GM12878 (cell line): Measurements from ENCODE around the gene RALGAPA1. TPM values are rescaled to one million over a fixed set of nuclear protein-coding genes. Genes with fewer than 3 reads are reported as not detected.
"Not testable (repeated sequence)": the region's sequence is repeated elsewhere in the genome, so short reads cannot be mapped to it uniquely, and the experiment has no call there.

ENCODE experiments used
- ATAC-seq: fragments of 200-7000 bp; cut with Tn5 transposase; 3 replicates; pipeline ENCODE4 v1.9.1; 2020; ENCODE audit warnings: mild to moderate bottlenecking, moderate library complexity
- BruUV-seq: library from RNA; stranded (reverse); fragments of 400-500 nt; replicated peaks from 2 replicates; lab custom pipeline; 2021; lab: Mats Ljungman, UMichigan
- CTCF ChIA-PET: fragments of 300-600 bp; sonication (Branson Sonifier 250); formaldehyde crosslinking; extraction: SDS; loops from one replicate; lab custom pipeline; 2021; ENCODE audit warnings: inconsistent platforms; lab: Yijun Ruan, JAX
- POLR2A ChIA-PET: fragments of 350-600 bp; formaldehyde crosslinking; extraction: SDS; loops from one replicate; lab custom pipeline; 2021; ENCODE audit warnings: inconsistent platforms; lab: Charles Lee
- RAD21 ChIA-PET: fragments of 300-600 bp; sonication (Branson Sonifier 250); formaldehyde crosslinking; loops from one replicate; lab custom pipeline; 2023; ENCODE audit warnings: antibody characterized with exemption; ENCODE audit not compliant: unreplicated experiment; lab: Charles Lee
- SMC1A ChIA-PET: fragments of 300-600 bp; sonication (Branson Sonifier 250); formaldehyde crosslinking; loops from one replicate; lab custom pipeline; 2023; ENCODE audit not compliant: unreplicated experiment, uncharacterized antibody; lab: Charles Lee
- DNase-seq: peaks from one replicate; pipeline ENCODE4 v3.0.0-alpha.2; 2011; ENCODE audit warnings: low read depth, low spot score
- FAIRE-seq: peaks from 3 replicates; lab custom pipeline; 2011; peaks lifted over from hg19 to GRCh38; lab: Jason Lieb, UNC
- H2AFZ ChIP-seq: 2 replicates; pipeline ENCODE4 v1.6.0; 2011; ENCODE audit warnings: low read depth, low read length, control low read depth; ENCODE audit not compliant: control insufficient read depth
- H3K27ac ChIP-seq: 2 replicates; pipeline ENCODE4 v1.5.1; 2011; ENCODE audit warnings: control low read depth; ENCODE audit not compliant: control insufficient read depth, insufficient read depth
- H3K27me3 ChIP-seq, 2 experiments: replicated peaks in 1 of 2; 2 replicates each; pipeline versions ENCODE4 v1.6.0 to v1.6.1; 2011; ENCODE audit warnings: low read length in 1 of 2; ENCODE audit not compliant: control insufficient read depth in 2 of 2, insufficient read depth in 2 of 2
- H3K36me3 ChIP-seq, 2 experiments: 2 replicates each; pipeline ENCODE4 v1.5.1; 2011; ENCODE audit warnings: low read length in 1 of 2; ENCODE audit not compliant: control insufficient read depth in 2 of 2, insufficient read depth in 2 of 2
- H3K4me1 ChIP-seq: 2 replicates; pipeline ENCODE4 v1.6.1; 2011; ENCODE audit warnings: mild to moderate bottlenecking, low read length, moderate library complexity, mixed read lengths; ENCODE audit not compliant: control insufficient read depth, insufficient read depth
- H3K4me2 ChIP-seq: 2 replicates; pipeline ENCODE4 v1.6.0; 2011; ENCODE audit warnings: control low read depth; ENCODE audit not compliant: control insufficient read depth, insufficient read depth
- H3K4me3 ChIP-seq: fragments of 200-600 bp; sonication (generic); 2 replicates; pipeline ENCODE4 v1.5.1; 2016
- H3K79me2 ChIP-seq: 2 replicates; pipeline ENCODE4 v1.6.0; 2011; ENCODE audit warnings: low read length; ENCODE audit not compliant: control insufficient read depth, insufficient read depth
- H3K9ac ChIP-seq: 2 replicates; pipeline ENCODE4 v1.8.0; 2011; ENCODE audit warnings: low read length, control low read depth, mixed read lengths; ENCODE audit not compliant: control insufficient read depth, insufficient read depth
- H3K9me3 ChIP-seq: replicated peaks from 3 replicates; pipeline ENCODE4 v1.5.1; 2011; ENCODE audit warnings: mild to moderate bottlenecking, low read length; ENCODE audit not compliant: control insufficient read depth, insufficient read depth
- H4K20me1 ChIP-seq: 2 replicates; pipeline ENCODE4 v1.6.0; 2011; ENCODE audit not compliant: control insufficient read depth, insufficient read depth
- HDAC6 ChIP-seq: fragments of 200-600 bp; sonication (generic); IDR thresholded peaks from one replicate; pipeline ENCODE4 v1.8.0; 2017; ENCODE audit warnings: antibody characterized with exemption; ENCODE audit not compliant: unreplicated experiment
- HDGF ChIP-seq: fragments of 450-650 bp; IDR thresholded peaks from 2 replicates; pipeline ENCODE4 v1.6.1; 2016; ENCODE audit warnings: antibody characterized with exemption
- RBBP5 ChIP-seq: fragments of 200-600 bp; sonication (generic); conservative IDR thresholded peaks from 2 replicates; pipeline ENCODE4 v1.6.1; 2016
- SMARCA5 ChIP-seq: fragments of 450-650 bp; IDR thresholded peaks from 2 replicates; pipeline ENCODE4 v1.6.1; 2017; ENCODE audit warnings: mild to moderate bottlenecking
- SUZ12 ChIP-seq: fragments of 200-600 bp; sonication (generic); IDR thresholded peaks from one replicate; pipeline ENCODE4 v1.6.1; 2018; ENCODE audit warnings: antibody characterized with exemption, mild to moderate bottlenecking; ENCODE audit not compliant: unreplicated experiment
- ZSCAN29 ChIP-seq: fragments of 450-650 bp; IDR thresholded peaks from 2 replicates; pipeline ENCODE4 v1.6.1; 2017; ENCODE audit warnings: mild to moderate bottlenecking, moderate library complexity
- WGBS: methylation state at CpG from one replicate; pipeline ENCODE4 v1.1.6; 2016; ENCODE audit warnings: low lambda C conversion rate; ENCODE audit not compliant: insufficient replicate concordance, insufficient coverage; ENCODE audit errors: missing lambda C conversion rate; 5-methylcytosine and 5-hydroxymethylcytosine counted together
- in situ Hi-C: fragments of 300-500 bp; cut with MboI; formaldehyde crosslinking; loops from 9 replicates; pipeline ENCODE4 v1.14.3; 2018; ENCODE audit warnings: mixed read lengths
- intact Hi-C: fragments of 100-400 bp; cut with micrococcal nuclease; formaldehyde crosslinking; loops from one replicate; pipeline ENCODE4 v1.14.2; 2022; ENCODE audit not compliant: unreplicated experiment
- polyA plus RNA-seq, 11 experiments: library from polyadenylated mRNA; depleted of rRNA in 4 of 11; unstranded in 6 of 11; stranded (reverse) in 5 of 11; fragments of >200 nt; fragmentation: Nextera tagmentation in 4 of 11; fragmentation: Illumina TruSeq in 1 of 11; extraction: Ambion mirVana in 4 of 11; extraction: Trizol in 1 of 11; gene quantifications; 1 replicate in 1 of 11; 2 replicates in 10 of 11; pipeline versions ENCODE4 v1.2.1 to v1.2.3, GENCODE V29; 2011 to 2016; ENCODE audit warnings: inconsistent platforms in 2 of 11, missing spikeins in 2 of 11, low read depth in 1 of 11
- total RNA-seq, 4 experiments: library from RNA; depleted of rRNA in 3 of 4; stranded (reverse); fragments of >200 nt in 3 of 4; fragmentation: Illumina TruSeq in 1 of 4; extraction: Trizol in 1 of 4; gene quantifications; 2 replicates each; pipeline versions ENCODE4 v1.2.1 to v1.2.3, GENCODE V29; 2013 to 2021
- TF ChIP-seq, protein P1 (sequence below): fragments of 450-650 bp; IDR thresholded peaks from 2 replicates; pipeline ENCODE4 v1.6.1; 2016; ENCODE audit warnings: mild to moderate bottlenecking, moderate library complexity, borderline replicate concordance
- TF ChIP-seq, protein P2 (sequence below): fragments of 450-650 bp; IDR thresholded peaks from 2 replicates; pipeline ENCODE4 v1.6.1; 2016; ENCODE audit warnings: mild to moderate bottlenecking

RALGAPA1 gene
- total and polyA plus RNA-seq, 10 of the 15 experiments (the other 5 are each of a cell fraction or from before 2014, with no cell fraction given): 5.6 to 26.7 (median 14.7) TPM

DNA sequence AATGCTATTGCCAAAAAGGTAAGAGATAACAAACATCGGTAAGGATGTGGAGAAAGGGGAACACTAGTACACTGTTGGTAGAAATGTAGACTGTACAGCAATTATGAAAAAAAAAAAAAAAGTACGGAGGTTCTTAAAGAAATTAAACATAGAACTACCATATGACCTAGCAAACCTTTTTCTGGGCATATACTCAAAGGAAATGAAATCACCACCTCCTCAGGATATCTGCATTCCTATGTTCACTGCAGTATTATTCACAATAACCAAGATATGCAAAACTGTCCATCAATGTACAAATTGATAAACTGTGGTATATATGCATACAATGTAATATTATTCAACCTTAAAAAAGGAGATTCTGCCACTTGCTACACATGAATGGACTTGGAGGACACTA lies 214.5 kb downstream of the RALGAPA1 start (continued):
- TF ChIP-seq HDAC6: no peak
- TF ChIP-seq SUZ12: no peak
- TF ChIP-seq SMARCA5: no peak
- TF ChIP-seq, protein P1, sequence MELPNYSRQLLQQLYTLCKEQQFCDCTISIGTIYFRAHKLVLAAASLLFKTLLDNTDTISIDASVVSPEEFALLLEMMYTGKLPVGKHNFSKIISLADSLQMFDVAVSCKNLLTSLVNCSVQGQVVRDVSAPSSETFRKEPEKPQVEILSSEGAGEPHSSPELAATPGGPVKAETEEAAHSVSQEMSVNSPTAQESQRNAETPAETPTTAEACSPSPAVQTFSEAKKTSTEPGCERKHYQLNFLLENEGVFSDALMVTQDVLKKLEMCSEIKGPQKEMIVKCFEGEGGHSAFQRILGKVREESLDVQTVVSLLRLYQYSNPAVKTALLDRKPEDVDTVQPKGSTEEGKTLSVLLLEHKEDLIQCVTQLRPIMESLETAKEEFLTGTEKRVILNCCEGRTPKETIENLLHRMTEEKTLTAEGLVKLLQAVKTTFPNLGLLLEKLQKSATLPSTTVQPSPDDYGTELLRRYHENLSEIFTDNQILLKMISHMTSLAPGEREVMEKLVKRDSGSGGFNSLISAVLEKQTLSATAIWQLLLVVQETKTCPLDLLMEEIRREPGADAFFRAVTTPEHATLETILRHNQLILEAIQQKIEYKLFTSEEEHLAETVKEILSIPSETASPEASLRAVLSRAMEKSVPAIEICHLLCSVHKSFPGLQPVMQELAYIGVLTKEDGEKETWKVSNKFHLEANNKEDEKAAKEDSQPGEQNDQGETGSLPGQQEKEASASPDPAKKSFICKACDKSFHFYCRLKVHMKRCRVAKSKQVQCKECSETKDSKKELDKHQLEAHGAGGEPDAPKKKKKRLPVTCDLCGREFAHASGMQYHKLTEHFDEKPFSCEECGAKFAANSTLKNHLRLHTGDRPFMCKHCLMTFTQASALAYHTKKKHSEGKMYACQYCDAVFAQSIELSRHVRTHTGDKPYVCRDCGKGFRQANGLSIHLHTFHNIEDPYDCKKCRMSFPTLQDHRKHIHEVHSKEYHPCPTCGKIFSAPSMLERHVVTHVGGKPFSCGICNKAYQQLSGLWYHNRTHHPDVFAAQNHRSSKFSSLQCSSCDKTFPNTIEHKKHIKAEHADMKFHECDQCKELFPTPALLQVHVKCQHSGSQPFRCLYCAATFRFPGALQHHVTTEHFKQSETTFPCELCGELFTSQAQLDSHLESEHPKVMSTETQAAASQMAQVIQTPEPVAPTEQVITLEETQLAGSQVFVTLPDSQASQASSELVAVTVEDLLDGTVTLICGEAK: no peak
- TF ChIP-seq, protein P2, sequence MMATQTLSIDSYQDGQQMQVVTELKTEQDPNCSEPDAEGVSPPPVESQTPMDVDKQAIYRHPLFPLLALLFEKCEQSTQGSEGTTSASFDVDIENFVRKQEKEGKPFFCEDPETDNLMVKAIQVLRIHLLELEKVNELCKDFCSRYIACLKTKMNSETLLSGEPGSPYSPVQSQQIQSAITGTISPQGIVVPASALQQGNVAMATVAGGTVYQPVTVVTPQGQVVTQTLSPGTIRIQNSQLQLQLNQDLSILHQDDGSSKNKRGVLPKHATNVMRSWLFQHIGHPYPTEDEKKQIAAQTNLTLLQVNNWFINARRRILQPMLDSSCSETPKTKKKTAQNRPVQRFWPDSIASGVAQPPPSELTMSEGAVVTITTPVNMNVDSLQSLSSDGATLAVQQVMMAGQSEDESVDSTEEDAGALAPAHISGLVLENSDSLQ: no peak
- no peak for TF ChIP-seq RBBP5
- TF ChIP-seq HDGF: no peak
- no peak for TF ChIP-seq ZSCAN29

DNA sequence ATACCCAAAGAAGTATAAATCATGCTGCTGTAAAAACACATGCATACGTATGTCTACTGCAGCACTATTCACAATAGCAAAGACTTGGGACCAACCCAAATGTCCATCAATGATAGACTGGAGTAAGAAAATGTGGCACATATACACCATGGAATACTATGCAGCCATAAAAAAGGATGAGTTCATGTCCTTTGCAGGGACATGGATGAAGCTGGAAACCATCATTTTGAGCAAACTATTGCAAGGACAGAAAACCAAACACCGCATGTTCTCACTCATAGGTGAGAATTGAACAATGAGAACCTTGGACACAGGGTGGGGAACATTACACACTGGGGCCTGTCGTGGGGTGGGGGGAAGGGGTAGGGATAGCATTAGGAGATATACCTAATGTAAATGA lies 221.7 kb downstream of the RALGAPA1 start:
- DNase-seq, POLR2A ChIA-PET: not testable (repeated sequence)

More for the DNA sequence above, 221.7 kb downstream of the RALGAPA1 start:
- H3K4me3 ChIP-seq, BruUV-seq, H3K27ac ChIP-seq, SMC1A ChIA-PET, H2AFZ ChIP-seq, intact Hi-C loops, H3K27me3 ChIP-seq, FAIRE-seq, CTCF ChIA-PET, H3K79me2 ChIP-seq, RAD21 ChIA-PET, H3K9me3 ChIP-seq, in situ Hi-C loops, ATAC-seq, H3K36me3 ChIP-seq, H4K20me1 ChIP-seq, H3K9ac ChIP-seq, H3K4me2 ChIP-seq, H3K4me1 ChIP-seq: not testable (repeated sequence)
- 85% methylated on average over 2 of the region's 3 CpGs for WGBS
